ENCODE results near the gene SPIN1.

DNA sequence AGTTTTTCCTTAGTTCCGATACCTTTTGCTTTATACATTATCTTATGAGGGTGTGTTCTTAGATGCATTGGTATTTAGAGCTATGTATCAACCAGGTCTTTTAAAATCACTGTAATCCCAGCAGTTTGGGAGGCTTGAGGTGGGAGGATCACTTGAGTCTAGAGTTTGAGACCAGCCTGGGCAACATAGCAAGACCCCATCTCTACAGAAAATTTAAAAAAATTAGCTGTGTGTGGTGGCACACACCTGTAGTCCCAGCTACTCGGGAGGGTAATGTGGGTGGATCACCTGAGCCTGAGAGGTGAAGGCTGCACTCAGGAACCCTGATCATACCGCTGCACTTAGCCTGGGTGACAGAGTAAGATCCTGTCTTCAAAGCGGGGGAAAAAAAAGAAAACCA lies 15.1 kb downstream of the SPIN1 start:
- TF ChIP-seq, protein P1, sequence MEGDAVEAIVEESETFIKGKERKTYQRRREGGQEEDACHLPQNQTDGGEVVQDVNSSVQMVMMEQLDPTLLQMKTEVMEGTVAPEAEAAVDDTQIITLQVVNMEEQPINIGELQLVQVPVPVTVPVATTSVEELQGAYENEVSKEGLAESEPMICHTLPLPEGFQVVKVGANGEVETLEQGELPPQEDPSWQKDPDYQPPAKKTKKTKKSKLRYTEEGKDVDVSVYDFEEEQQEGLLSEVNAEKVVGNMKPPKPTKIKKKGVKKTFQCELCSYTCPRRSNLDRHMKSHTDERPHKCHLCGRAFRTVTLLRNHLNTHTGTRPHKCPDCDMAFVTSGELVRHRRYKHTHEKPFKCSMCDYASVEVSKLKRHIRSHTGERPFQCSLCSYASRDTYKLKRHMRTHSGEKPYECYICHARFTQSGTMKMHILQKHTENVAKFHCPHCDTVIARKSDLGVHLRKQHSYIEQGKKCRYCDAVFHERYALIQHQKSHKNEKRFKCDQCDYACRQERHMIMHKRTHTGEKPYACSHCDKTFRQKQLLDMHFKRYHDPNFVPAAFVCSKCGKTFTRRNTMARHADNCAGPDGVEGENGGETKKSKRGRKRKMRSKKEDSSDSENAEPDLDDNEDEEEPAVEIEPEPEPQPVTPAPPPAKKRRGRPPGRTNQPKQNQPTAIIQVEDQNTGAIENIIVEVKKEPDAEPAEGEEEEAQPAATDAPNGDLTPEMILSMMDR (IDR thresholded peaks at IDR 0.05): no peak
- TF ChIP-seq POLR2A (IDR thresholded peaks at IDR 0.05): no peak
